Prostate gland (tissue), 2 donors: ENCODE measurements around the gene CDH1. TPM values are rescaled to one million over a fixed set of nuclear protein-coding genes. Genes with fewer than 3 reads are reported as not detected.

Experiments used
- DNase-seq: peaks from one replicate; pipeline ENCODE4 v3.0.0-alpha.2; 2019; ENCODE audit warnings: low spot score
- H3K27ac ChIP-seq, 2 donors: fragments of 200-600 bp; sonication (generic); 2 replicates each; pipeline ENCODE4 v1.5.1; 2017 to 2019
- H3K27me3 ChIP-seq: fragments of 200-600 bp; sonication (generic); replicated peaks from 2 replicates; pipeline ENCODE4 v1.5.1; 2019; ENCODE audit not compliant: insufficient read depth
- H3K36me3 ChIP-seq, 2 donors: fragments of 200-600 bp; sonication (generic); 1 replicate in 1 of 2; 2 replicates in 1 of 2; pipeline versions ENCODE4 v1.5.1 to v1.8.1; 2017 to 2019
- H3K4me1 ChIP-seq: fragments of 200-600 bp; sonication (generic); replicated peaks from 2 replicates; pipeline ENCODE4 v1.5.1; 2019
- H3K4me3 ChIP-seq, 2 donors: fragments of 200-600 bp; sonication (generic); 2 replicates each; pipeline ENCODE4 v1.5.1; 2017 to 2019
- H3K9me3 ChIP-seq: fragments of 200-600 bp; sonication (generic); 2 replicates; pipeline ENCODE4 v1.5.1; 2017
- POLR2A ChIP-seq: fragments of 450-650 bp; IDR thresholded peaks from one replicate; pipeline ENCODE4 v1.6.1; 2016; ENCODE audit warnings: antibody characterized with exemption, mild to moderate bottlenecking
- POLR2AphosphoS5 ChIP-seq: sonication (generic); formaldehyde crosslinking; IDR thresholded peaks from one replicate; pipeline ENCODE4 v1.6.1; 2017; ENCODE audit warnings: antibody characterized with exemption
- WGBS: methylation state at CpG from one replicate; pipeline ENCODE4 v1.1.5; 2018; 5-methylcytosine and 5-hydroxymethylcytosine counted together
- intact Hi-C: fragments of 100-400 bp; cut with DNase I; formaldehyde crosslinking; loops from one replicate; pipeline ENCODE4 v1.14.2; 2022
- total RNA-seq, 2 donors: library from RNA; depleted of rRNA; stranded (reverse); fragments of >200 nt; gene quantifications; one replicate each; pipeline ENCODE4 v1.1.0, GENCODE V29; 2016
- TF ChIP-seq, protein P1 (sequence below), 4 experiments: fragments of 200-600 bp in 2 of 4; fragments of 450-650 bp in 2 of 4; sonication (generic) in 2 of 4; IDR thresholded peaks; 1 replicate in 3 of 4; 2 replicates in 1 of 4; pipeline ENCODE4 v1.5.1; 2016 to 2019; ENCODE audit warnings: antibody characterized with exemption in 4 of 4, mild to moderate bottlenecking in 2 of 4, moderate library complexity in 2 of 4

Gene CDH1
- total RNA-seq, 2 donors from 2014 or later: 75.7 to 300 TPM

DNA sequence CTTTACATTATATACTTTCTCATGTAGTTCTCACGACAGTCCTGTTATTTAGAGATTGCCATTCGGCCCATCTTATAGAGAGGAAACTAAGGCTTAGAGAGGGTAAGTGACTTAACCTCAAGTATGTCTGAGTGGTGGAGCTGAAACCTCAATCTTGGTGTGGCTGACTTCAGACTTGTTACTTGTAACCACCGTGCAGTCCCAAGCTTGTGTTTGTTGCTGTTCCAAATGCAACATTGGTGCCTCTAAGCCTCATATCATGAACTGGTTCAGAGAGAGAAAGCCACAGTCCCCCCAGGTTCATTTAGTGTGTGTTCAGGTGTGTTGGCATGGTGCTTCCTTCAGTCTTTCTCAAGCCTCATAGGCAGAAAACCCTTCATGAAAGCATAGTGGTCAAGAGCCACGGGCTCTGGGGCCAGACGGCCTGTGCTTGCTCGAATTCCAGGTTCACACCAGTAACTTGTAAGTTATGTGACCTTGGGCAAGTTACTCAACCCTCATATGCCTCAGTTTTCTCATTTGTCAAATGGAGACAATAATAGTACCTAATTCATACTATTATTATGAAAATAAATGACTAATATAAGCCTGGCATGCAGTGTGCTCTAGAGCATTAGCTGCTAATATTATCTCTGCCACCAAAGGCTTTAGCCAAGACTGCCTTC lies 39.9 kb downstream of the CDH1 start:
- H3K27me3 ChIP-seq: no peaks in the 10 kb centered on the region
- H3K4me1 ChIP-seq: peaks cover 23% of the 10 kb centered on the region
- intact Hi-C loops: no loop called here
- 79% methylated on average over 6 of the region's 6 CpGs for WGBS
- H3K27ac ChIP-seq: peak overlapping the region; percentile 11 to 87
- no peaks in the 10 kb centered on the region for H3K9me3 ChIP-seq
- no peak for DNase-seq
- H3K4me3 ChIP-seq: no peak overlapping the region
- no peaks in the 10 kb centered on the region for H3K36me3 ChIP-seq
- no peak for TF ChIP-seq POLR2A
- TF ChIP-seq POLR2AphosphoS5: no peak
- TF ChIP-seq, protein P1, sequence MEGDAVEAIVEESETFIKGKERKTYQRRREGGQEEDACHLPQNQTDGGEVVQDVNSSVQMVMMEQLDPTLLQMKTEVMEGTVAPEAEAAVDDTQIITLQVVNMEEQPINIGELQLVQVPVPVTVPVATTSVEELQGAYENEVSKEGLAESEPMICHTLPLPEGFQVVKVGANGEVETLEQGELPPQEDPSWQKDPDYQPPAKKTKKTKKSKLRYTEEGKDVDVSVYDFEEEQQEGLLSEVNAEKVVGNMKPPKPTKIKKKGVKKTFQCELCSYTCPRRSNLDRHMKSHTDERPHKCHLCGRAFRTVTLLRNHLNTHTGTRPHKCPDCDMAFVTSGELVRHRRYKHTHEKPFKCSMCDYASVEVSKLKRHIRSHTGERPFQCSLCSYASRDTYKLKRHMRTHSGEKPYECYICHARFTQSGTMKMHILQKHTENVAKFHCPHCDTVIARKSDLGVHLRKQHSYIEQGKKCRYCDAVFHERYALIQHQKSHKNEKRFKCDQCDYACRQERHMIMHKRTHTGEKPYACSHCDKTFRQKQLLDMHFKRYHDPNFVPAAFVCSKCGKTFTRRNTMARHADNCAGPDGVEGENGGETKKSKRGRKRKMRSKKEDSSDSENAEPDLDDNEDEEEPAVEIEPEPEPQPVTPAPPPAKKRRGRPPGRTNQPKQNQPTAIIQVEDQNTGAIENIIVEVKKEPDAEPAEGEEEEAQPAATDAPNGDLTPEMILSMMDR (IDR thresholded peaks at IDR 0.05): no peak

DNA sequence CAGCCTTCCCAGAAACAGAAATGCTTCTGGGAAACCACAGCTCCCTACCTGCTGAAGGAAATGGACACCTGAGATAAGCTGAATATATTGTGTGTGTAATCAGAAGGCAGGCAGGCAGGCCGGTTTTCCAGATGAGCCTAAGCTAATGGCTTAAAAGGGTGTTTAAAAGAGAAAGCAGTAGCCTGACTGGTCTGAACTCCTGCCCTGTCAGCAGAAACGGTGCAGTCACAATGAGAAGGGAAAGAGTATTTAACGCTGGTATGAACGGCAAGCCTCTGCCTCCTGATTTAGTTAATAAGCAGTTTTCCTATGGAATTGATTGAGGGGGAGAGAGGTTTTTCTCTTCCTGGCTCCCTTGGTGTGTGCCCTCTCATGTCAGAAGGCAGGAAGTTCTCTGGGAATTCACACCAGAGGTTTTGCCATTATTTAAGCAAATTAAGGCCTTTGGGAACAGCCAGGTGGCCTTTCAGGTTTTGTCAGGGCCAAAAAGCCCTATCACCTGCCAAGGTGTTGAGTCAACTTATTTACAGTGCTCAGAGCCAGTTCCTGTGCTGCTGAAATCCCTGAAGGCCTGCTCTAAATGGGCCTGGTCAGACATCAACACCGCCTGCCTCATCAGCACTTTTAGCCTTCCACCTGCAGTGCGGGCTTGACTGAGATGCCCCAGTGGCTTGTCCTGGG lies 41.6 kb downstream of the CDH1 start:
- TF ChIP-seq POLR2A (no peak), POLR2AphosphoS5 (peak; percentile 76)
- TF ChIP-seq, protein P1 (IDR thresholded peaks at IDR 0.05): peak in 2 of 4 experiments; percentile 16 to 19
- DNase-seq: peak; percentile 87
- no peaks in the 10 kb centered on the region for H3K27me3 ChIP-seq

DNA sequence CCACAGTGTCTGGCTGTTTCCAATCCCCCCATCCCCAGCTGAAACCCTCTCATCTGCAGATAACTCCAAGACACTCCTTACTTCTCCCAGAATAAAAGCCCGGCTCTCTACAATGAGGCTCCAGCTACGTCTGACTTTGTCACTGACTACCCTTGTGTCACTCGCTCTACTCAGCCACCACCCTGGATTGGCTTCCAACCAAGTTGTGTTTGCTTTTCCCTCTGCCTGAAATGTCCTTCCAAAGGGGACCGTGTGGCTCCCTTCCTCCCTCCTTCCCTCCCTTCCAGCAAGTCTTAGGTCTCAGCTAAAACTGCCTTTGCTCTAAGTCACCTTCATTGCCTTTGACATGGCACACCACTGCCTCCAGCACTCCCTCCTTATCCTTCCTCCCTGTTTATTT lies 42.8 kb downstream of the CDH1 start:
- no peaks in the 10 kb centered on the region for H3K9me3 ChIP-seq
- WGBS: 48% methylated on average over 4 of the region's 4 CpGs
- no peak overlapping the region for H3K4me3 ChIP-seq
- H3K27me3 ChIP-seq: no peaks in the 10 kb centered on the region
- peaks cover 16% of the 10 kb centered on the region for H3K4me1 ChIP-seq
- intact Hi-C loops: no loop called here
- no peaks in the 10 kb centered on the region for H3K36me3 ChIP-seq
- TF ChIP-seq POLR2A (no peak), POLR2AphosphoS5 (no peak)
- TF ChIP-seq, protein P1 (IDR thresholded peaks at IDR 0.05): no peak
- H3K27ac ChIP-seq: peak overlapping the region; percentile 87 to 91
- DNase-seq: peak; percentile 69

More for the DNA sequence above, 41.6 kb downstream of the CDH1 start:
- Histone ChIP-seq H3K4me3 (no peak overlapping the region), H3K36me3 (no peaks in the 10 kb centered on the region), H3K27ac (peak overlapping the region; percentile 87 to 91), H3K4me1 (peaks cover 23% of the 10 kb centered on the region), H3K9me3 (no peaks in the 10 kb centered on the region)
- WGBS: 22% methylated on average over 6 of the region's 6 CpGs
- intact Hi-C loops: no loop called here

DNA sequence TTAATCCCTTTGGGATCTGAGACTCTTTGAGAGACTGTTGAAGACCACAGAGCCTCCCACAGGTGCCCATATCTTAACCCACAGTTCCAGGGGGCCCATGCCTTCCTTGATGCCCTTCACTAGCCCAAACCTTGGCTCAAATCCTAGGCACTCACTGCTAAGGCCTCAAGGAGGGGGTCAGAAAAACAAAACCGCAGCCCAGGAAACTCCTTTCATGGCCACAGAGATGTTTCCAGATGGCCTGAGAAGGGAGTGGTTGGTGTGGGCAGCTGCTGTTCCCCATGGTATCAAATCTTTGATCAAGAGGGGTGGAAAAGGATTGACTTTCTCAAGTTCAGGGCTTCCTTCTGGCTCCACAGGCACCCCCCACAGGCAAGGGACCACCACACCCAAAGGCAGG lies 44.7 kb downstream of the CDH1 start:
- 78% methylated on average over 1 of the region's 1 CpG for WGBS
- H3K4me3 ChIP-seq: no peak overlapping the region
- peaks cover 11% of the 10 kb centered on the region for H3K4me1 ChIP-seq
- no peaks in the 10 kb centered on the region for H3K27me3 ChIP-seq
- no peaks in the 10 kb centered on the region for H3K36me3 ChIP-seq
- H3K9me3 ChIP-seq: no peaks in the 10 kb centered on the region
- DNase-seq: no peak
- TF ChIP-seq, protein P1 (IDR thresholded peaks at IDR 0.05): no peak
- no peak for TF ChIP-seq POLR2AphosphoS5
- TF ChIP-seq POLR2A: no peak
- peak overlapping the region in 1 of 2 donors; percentile 87 for H3K27ac ChIP-seq
- intact Hi-C loops: no loop called here
